ENCODE data around the gene PTPRM. TPM values are rescaled to one million over a fixed set of nuclear protein-coding genes. Genes with fewer than 3 reads are reported as not detected.

The PTPRM gene
- total and polyA plus RNA-seq, 7 donors = 3.9 to 151 (median 62.8) TPM

DNA sequence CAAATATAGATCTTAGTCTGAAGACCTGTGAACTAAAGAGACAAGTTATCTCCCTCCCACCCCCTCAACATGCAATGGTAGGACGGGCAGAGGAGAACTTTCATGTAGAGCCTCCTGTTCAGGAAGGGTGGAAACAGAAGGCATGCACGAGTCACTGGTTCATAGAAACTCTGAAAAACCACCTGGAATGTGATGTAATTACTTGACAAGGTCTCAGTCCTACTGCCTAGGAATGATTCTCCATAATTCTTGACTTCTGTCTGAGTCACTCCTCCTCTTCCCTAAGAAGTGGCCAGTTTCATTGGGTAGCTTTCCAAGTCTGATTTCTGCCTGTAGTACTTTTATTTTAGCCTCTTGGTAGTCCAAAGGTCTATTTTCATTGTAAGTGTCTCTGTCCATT, 277.3 kb downstream of the PTPRM start:
- Histone ChIP-seq H3K4me3 (no peak overlapping the region), H3K9me3 (peaks cover 0 to 5% (median 2%) of the 10 kb centered on the region in 4 donors), H3K36me3 (no peaks in the 10 kb centered on the region), H3K4me1 (peaks cover 0 to 10% (median 7%) of the 10 kb centered on the region in 4 donors), H3K27ac (no peak overlapping the region), H3K27me3 (no peaks in the 10 kb centered on the region)
- TF ChIP-seq POLR2A (IDR thresholded peaks at IDR 0.05) = no peak
- TF ChIP-seq, protein P1, sequence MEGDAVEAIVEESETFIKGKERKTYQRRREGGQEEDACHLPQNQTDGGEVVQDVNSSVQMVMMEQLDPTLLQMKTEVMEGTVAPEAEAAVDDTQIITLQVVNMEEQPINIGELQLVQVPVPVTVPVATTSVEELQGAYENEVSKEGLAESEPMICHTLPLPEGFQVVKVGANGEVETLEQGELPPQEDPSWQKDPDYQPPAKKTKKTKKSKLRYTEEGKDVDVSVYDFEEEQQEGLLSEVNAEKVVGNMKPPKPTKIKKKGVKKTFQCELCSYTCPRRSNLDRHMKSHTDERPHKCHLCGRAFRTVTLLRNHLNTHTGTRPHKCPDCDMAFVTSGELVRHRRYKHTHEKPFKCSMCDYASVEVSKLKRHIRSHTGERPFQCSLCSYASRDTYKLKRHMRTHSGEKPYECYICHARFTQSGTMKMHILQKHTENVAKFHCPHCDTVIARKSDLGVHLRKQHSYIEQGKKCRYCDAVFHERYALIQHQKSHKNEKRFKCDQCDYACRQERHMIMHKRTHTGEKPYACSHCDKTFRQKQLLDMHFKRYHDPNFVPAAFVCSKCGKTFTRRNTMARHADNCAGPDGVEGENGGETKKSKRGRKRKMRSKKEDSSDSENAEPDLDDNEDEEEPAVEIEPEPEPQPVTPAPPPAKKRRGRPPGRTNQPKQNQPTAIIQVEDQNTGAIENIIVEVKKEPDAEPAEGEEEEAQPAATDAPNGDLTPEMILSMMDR (IDR thresholded peaks at IDR 0.05) = no peak
- TF ChIP-seq EP300 (IDR thresholded peaks at IDR 0.05) = no peak
- no peak for TF ChIP-seq POLR2AphosphoS5 (IDR thresholded peaks at IDR 0.05)
- WGBS, 2 donors = 73 to 86% methylated on average over 2 of the region's 2 CpGs
- intact Hi-C loops (cut with DNase I) = no loop called here
- no peak for DNase-seq

DNA sequence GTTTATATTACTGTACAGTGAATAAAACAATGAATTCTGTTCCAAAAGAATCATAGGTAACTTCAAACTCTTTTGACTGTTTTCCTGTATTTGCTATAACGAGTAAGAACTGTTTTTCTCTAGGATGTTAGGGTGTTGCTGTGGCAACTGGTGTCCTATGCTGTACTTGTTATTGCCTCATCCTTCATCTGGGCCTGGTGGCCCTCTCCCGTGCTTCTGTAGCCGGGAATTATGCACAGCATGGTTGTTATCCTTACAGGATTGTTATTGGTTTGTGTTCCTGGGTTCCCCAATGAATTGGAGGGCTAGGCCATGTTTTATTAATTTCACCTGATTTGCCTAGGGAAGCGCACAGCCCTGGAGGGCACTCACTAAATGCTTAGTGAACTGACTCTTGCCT, 279.2 kb downstream of the PTPRM start:
- intact Hi-C loops (cut with DNase I) = no loop called here
- H3K9me3 ChIP-seq = peaks cover 0 to 5% (median 2%) of the 10 kb centered on the region in 4 donors
- TF ChIP-seq POLR2A (IDR thresholded peaks at IDR 0.05) (no peak), POLR2AphosphoS5 (IDR thresholded peaks at IDR 0.05) (no peak), EP300 (IDR thresholded peaks at IDR 0.05) (no peak)
- TF ChIP-seq, protein P1 (IDR thresholded peaks at IDR 0.05) = no peak
- H3K4me3 ChIP-seq = no peak overlapping the region
- no peak overlapping the region for H3K27ac ChIP-seq
- no peaks in the 10 kb centered on the region for H3K4me1 ChIP-seq
- H3K36me3 ChIP-seq = no peaks in the 10 kb centered on the region
- WGBS, 2 donors = 73 to 81% methylated on average over 4 of the region's 4 CpGs
- no peaks in the 10 kb centered on the region for H3K27me3 ChIP-seq
- no peak for DNase-seq

DNA sequence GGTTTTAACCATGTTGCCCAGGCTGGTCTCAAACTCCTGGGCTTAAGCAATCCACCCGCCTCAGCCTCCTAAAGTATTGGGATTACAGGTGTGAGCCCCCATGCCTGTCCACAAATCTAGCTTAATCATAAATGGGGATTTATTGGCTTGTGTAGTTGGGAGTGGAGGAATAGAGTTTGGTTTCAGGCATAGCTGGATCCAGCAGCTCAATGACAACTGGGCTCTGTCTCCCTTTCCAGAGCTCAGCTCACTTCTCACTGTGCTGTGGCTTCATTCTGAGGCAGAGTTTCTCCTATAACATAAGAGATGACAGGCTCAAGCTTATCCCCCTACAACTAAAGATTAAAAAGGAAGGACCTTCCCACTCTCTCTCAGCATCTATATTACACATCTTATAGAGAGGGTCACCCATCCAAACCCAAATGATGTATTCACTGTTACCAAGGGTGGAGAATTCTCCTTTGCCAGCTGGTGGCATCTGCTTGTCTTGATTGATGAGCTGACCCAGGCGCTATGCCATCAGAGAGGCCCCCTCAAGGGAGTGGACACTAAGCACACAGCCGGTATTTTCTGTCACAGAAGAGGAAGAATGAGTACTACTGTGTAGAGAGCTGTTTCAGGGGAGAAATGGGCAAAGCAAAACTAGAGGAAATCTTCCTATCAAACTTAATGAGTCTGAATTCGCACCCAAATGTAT, 280.4 kb downstream of the PTPRM start:
- Histone ChIP-seq H3K27me3 (no peaks in the 10 kb centered on the region), H3K27ac (no peak overlapping the region), H3K4me1 (no peaks in the 10 kb centered on the region), H3K36me3 (no peaks in the 10 kb centered on the region), H3K9me3 (peaks cover 0 to 5% (median 2%) of the 10 kb centered on the region in 4 donors), H3K4me3 (no peak overlapping the region)
- no peak for TF ChIP-seq POLR2A (IDR thresholded peaks at IDR 0.05)
- no peak for TF ChIP-seq POLR2AphosphoS5 (IDR thresholded peaks at IDR 0.05)
- TF ChIP-seq, protein P1 (IDR thresholded peaks at IDR 0.05) = no peak
- 82 to 83% methylated on average over 4 of the region's 4 CpGs for WGBS, 2 donors
- no peak for DNase-seq
- intact Hi-C loops (cut with DNase I) = no loop called here

GRCh38 chr18:7848054-7848412, 280.9 kb downstream of the PTPRM start:
- no peak for TF ChIP-seq EP300 (IDR thresholded peaks at IDR 0.05)
- no peak for TF ChIP-seq POLR2AphosphoS5 (IDR thresholded peaks at IDR 0.05)
- TF ChIP-seq, protein P1 (IDR thresholded peaks at IDR 0.05) = no peak
- TF ChIP-seq POLR2A (IDR thresholded peaks at IDR 0.05) = no peak
- H3K36me3 ChIP-seq = no peaks in the 10 kb centered on the region

DNA sequence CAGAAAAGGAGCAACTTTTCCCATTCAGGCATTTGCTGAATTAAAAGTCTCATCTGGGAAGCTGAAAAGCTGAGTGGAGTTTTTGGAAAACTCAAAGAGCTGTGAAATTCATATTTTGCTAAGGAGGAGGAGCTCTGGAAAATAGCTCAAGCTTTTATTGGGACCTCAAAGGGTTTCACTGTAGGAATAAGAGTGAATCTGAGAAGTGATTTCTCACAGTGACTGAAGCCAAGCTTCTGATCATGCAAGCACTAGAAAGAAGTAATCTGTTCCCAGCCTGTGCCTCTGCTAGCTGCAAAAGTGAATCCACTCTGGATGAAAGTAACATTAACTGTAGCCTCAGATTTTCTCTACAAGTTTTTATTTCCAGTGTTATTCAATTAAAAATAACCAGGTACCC, 283.3 kb downstream of the PTPRM start:
- TF ChIP-seq POLR2A (IDR thresholded peaks at IDR 0.05) (no peak), POLR2AphosphoS5 (IDR thresholded peaks at IDR 0.05) (no peak), EP300 (IDR thresholded peaks at IDR 0.05) (no peak)
- TF ChIP-seq, protein P1 (IDR thresholded peaks at IDR 0.05) = no peak
- no peak overlapping the region for H3K4me3 ChIP-seq
- no peaks in the 10 kb centered on the region for H3K27me3 ChIP-seq
- H3K27ac ChIP-seq = no peak overlapping the region
- peaks cover 0 to 12% (median 8%) of the 10 kb centered on the region in 4 donors for H3K4me1 ChIP-seq
- no peaks in the 10 kb centered on the region for H3K9me3 ChIP-seq
- no peak for DNase-seq
- intact Hi-C loops (cut with DNase I) = no loop called here
- no peaks in the 10 kb centered on the region for H3K36me3 ChIP-seq

More at GRCh38 chr18:7848054-7848412, 280.9 kb downstream of the PTPRM start:
- Histone ChIP-seq H3K27me3 (no peaks in the 10 kb centered on the region), H3K4me3 (no peak overlapping the region), H3K4me1 (no peaks in the 10 kb centered on the region), H3K9me3 (peaks cover 0 to 5% (median 2%) of the 10 kb centered on the region in 4 donors), H3K27ac (no peak overlapping the region)
- intact Hi-C loops (cut with DNase I) = no loop called here
- no peak for DNase-seq

All from sigmoid colon (tissue), 7 donors.